ENCODE measurements around the gene DHRSX. TPM values are rescaled to one million over a fixed set of nuclear protein-coding genes. Genes with fewer than 3 reads are reported as not detected.

The DHRSX gene
- total and polyA plus RNA-seq, 2 of the 8 experiments (the other 6 are each of a cell fraction or from before 2014, with no cell fraction given), result 35.1 to 43.4 TPM

DNA sequence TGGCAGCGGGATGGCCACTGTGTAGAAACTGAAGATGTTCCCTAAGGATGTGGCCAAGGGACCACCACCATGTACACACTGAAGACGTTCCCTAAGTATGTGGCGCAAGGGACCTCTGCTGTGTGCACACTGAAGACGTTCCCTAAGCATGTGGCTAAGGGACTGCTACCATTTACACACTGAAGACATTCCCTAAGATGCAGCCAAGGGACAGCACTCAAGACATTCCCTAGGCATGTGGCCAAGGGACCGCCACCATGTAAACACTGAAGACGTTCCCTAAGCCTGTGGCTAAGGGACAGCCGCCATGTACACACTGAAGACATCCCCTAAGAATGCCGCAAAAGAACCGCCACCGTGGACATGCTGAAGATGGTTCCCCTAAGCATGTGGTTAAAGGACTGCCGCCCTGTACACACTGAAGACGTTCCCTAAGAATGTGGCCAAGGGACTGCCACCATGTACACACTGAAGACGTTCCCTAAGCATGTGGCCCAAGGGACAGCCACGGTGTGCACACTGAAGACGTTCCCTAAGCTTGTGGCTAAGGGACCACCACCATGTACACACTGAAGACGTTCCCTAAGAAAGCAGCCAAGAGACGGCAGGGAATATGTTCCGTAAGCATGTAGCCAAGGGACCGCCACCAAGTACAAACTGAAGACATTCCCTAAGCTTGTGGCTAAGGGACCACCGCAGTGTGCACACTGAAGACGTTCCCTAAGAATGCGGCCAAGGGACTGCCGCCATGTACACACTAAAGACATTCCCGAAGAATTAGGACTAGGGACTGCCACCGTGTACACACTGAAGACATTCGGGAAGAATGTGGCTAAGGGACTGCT is 43.3 kb downstream of the DHRSX start (continued):
- TF ChIP-seq SAP30 (IDR thresholded peaks at IDR 0.05; ENCODE audit: insufficient read depth, insufficient replicate concordance, low read length), result no peak
- TF ChIP-seq SIRT6 (IDR thresholded peaks at IDR 0.05; ENCODE audit: low read length), result no peak
- TF ChIP-seq POLR2A (IDR thresholded peaks at IDR 0.05; ENCODE audit: control extremely low read depth in 1 of 2, low read depth in 2 of 2, low read length in 2 of 2), result no peak
- TF ChIP-seq CREB1 (IDR thresholded peaks at IDR 0.05), result peak; percentile 14; the same call in 1 of the 2 replicates
- peak; percentile 83 for TF ChIP-seq SP1 (IDR thresholded peaks at IDR 0.05; ENCODE audit: low read depth, low read length)
- no peak for TF ChIP-seq MAFK (IDR thresholded peaks at IDR 0.05; ENCODE audit: low read depth, low read length)
- no peak for TF ChIP-seq SRF (IDR thresholded peaks at IDR 0.05; ENCODE audit: low read depth, low read length)
- peak in 1 of 2 experiments; percentile 22; a peak in 1 of 4 replicates for TF ChIP-seq RAD21 (IDR thresholded peaks at IDR 0.05 in 1 of 2, conservative IDR thresholded peaks at IDR 0.05 in 1 of 2; ENCODE audit: low read depth in 2 of 2, low read length in 2 of 2)
- TF ChIP-seq KDM4A (IDR thresholded peaks at IDR 0.05; ENCODE audit: low read depth, low read length, severe bottlenecking), result no peak
- TF ChIP-seq NRF1 (IDR thresholded peaks at IDR 0.05; ENCODE audit: low read depth, low read length), result no peak
- TF ChIP-seq FOSL1 (IDR thresholded peaks at IDR 0.05; ENCODE audit: insufficient read depth, low read depth, low read length), result no peak
- TF ChIP-seq YY1 (IDR thresholded peaks at IDR 0.05; ENCODE audit: low read depth, low read length), result peak; percentile 69; the same call in 1 of the 2 replicates
- no peak for TF ChIP-seq PHF8 (conservative IDR thresholded peaks at IDR 0.05; ENCODE audit: low read depth, low read length)
- TF ChIP-seq EZH2 (IDR thresholded peaks at IDR 0.05; ENCODE audit: low read depth, low read length, severe bottlenecking), result peak; percentile 40
- TF ChIP-seq, protein P1, sequence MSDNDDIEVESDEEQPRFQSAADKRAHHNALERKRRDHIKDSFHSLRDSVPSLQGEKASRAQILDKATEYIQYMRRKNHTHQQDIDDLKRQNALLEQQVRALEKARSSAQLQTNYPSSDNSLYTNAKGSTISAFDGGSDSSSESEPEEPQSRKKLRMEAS (IDR thresholded peaks at IDR 0.05), result no peak; the same call in 1 of the 2 replicates
- TF ChIP-seq BCL11A (IDR thresholded peaks at IDR 0.05; ENCODE audit: low read depth in 2 of 2, low read length in 2 of 2), result no peak
- no peak for TF ChIP-seq CTBP2 (IDR thresholded peaks at IDR 0.05; ENCODE audit: borderline replicate concordance, insufficient read depth, insufficient read length, low read length)
- TF ChIP-seq, protein P2, sequence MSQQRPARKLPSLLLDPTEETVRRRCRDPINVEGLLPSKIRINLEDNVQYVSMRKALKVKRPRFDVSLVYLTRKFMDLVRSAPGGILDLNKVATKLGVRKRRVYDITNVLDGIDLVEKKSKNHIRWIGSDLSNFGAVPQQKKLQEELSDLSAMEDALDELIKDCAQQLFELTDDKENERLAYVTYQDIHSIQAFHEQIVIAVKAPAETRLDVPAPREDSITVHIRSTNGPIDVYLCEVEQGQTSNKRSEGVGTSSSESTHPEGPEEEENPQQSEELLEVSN (IDR thresholded peaks at IDR 0.05), result no peak; the same call in 1 of the 2 replicates
- no peak for TF ChIP-seq JUN (IDR thresholded peaks at IDR 0.05; ENCODE audit: low read depth, low read length)
- no peak for TF ChIP-seq POLR2AphosphoS5 (IDR thresholded peaks at IDR 0.05; ENCODE audit: low read depth, low read length)
- peak; percentile 61 for TF ChIP-seq TEAD4 (IDR thresholded peaks at IDR 0.05; ENCODE audit: low read depth, low read length)
- no peak for TF ChIP-seq ZNF274 (IDR thresholded peaks at IDR 0.05; ENCODE audit: borderline replicate concordance, extremely low read depth, low read length)
- TF ChIP-seq, protein P3, sequence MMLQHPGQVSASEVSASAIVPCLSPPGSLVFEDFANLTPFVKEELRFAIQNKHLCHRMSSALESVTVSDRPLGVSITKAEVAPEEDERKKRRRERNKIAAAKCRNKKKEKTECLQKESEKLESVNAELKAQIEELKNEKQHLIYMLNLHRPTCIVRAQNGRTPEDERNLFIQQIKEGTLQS (IDR thresholded peaks at IDR 0.05; ENCODE audit: insufficient read depth, low read depth, low read length), result no peak
